ENCODE results near the gene C1orf105. TPM values are rescaled to one million over a fixed set of nuclear protein-coding genes. Genes with fewer than 3 reads are reported as not detected.

The C1orf105 gene
- polyA plus RNA-seq, 1 donor (not counting 4 experiments of a cell fraction or from before 2014, with no cell fraction given), result not detected

- Histone ChIP-seq H3K9me3 (ENCODE audit: control insufficient read depth, low read depth, low read length) (no peaks in the 10 kb centered on the region), H3K4me1 (ENCODE audit: control insufficient read depth, extremely low read depth, insufficient read depth, low read length) (peaks cover 2% of the 10 kb centered on the region), H3K79me2 (ENCODE audit: control insufficient read depth, insufficient read depth, low read length) (peaks cover 22% of the 10 kb centered on the region), H3K27ac (ENCODE audit: control insufficient read depth, insufficient read depth, low read length) (no peak overlapping the region), H3K27me3 (ENCODE audit: control insufficient read depth, extremely low read depth, insufficient read depth, low read length) (no peaks in the 10 kb centered on the region), H3K4me3 (ENCODE audit: control insufficient read depth in 2 of 3, extremely low read depth in 1 of 3, insufficient read depth in 2 of 3, low read depth in 1 of 3, low read length in 3 of 3) (no peak overlapping the region), H4K20me1 (ENCODE audit: control insufficient read depth, extremely low read depth, insufficient read depth, low read length) (no peaks in the 10 kb centered on the region), H3K9ac (ENCODE audit: control insufficient read depth, extremely low read depth, insufficient read depth, low read length) (no peak overlapping the region), H3K4me2 (ENCODE audit: control insufficient read depth, extremely low read depth, insufficient read depth, low read depth, low read length) (no peak overlapping the region), H3K36me3 (ENCODE audit: control insufficient read depth in 2 of 2, extremely low read depth in 1 of 2, insufficient read depth in 2 of 2, low read length in 2 of 2) (peaks cover 4 to 11% of the 10 kb centered on the region in 2 experiments), H3K9me1 (ENCODE audit: control insufficient read depth, extremely low read depth, insufficient read depth, low read length) (no peaks in the 10 kb centered on the region), H2AFZ (ENCODE audit: control insufficient read depth, low read length) (no peak overlapping the region)
- dilution Hi-C loops (cut with MboI; ENCODE audit: extremely low pct_ligation_motif_present, low sequenced_read_pairs), result no loop called here
- DNase-seq (ENCODE audit: low read depth, low spot score) (no peak), FAIRE-seq (no peak)
- TF ChIP-seq CTCF (optimal IDR thresholded peaks at IDR 0.05 in 1 of 3, IDR thresholded peaks at IDR 0.05 in 1 of 3, conservative IDR thresholded peaks at IDR 0.05 in 1 of 3; ENCODE audit: extremely low read depth in 1 of 3, insufficient read depth in 2 of 3, low read length in 3 of 3), result no peak
- no peak for TF ChIP-seq EZH2 (IDR thresholded peaks at IDR 0.05; ENCODE audit: low read length)
Observed at GRCh38 chr1:172442404-172442803, 21.9 kb downstream of the C1orf105 start.

- Histone ChIP-seq H3K9me1 (ENCODE audit: control insufficient read depth, extremely low read depth, insufficient read depth, low read length) (no peaks in the 10 kb centered on the region), H3K4me3 (ENCODE audit: control insufficient read depth in 2 of 3, extremely low read depth in 1 of 3, insufficient read depth in 2 of 3, low read depth in 1 of 3, low read length in 3 of 3) (peak overlapping the region; percentile 66 to 88 (median 87)), H3K9me3 (ENCODE audit: control insufficient read depth, low read depth, low read length) (no peaks in the 10 kb centered on the region), H3K4me2 (ENCODE audit: control insufficient read depth, extremely low read depth, insufficient read depth, low read depth, low read length) (peak overlapping the region; percentile 78), H3K79me2 (ENCODE audit: control insufficient read depth, insufficient read depth, low read length) (peaks cover 22% of the 10 kb centered on the region), H4K20me1 (ENCODE audit: control insufficient read depth, extremely low read depth, insufficient read depth, low read length) (no peaks in the 10 kb centered on the region), H3K27ac (ENCODE audit: control insufficient read depth, insufficient read depth, low read length) (peak overlapping the region; percentile 83), H3K4me1 (ENCODE audit: control insufficient read depth, extremely low read depth, insufficient read depth, low read length) (peaks cover 5% of the 10 kb centered on the region), H3K27me3 (ENCODE audit: control insufficient read depth, extremely low read depth, insufficient read depth, low read length) (no peaks in the 10 kb centered on the region), H2AFZ (ENCODE audit: control insufficient read depth, low read length) (no peak overlapping the region), H3K36me3 (ENCODE audit: control insufficient read depth in 2 of 2, extremely low read depth in 1 of 2, insufficient read depth in 2 of 2, low read length in 2 of 2) (peaks cover 4 to 11% of the 10 kb centered on the region in 2 experiments), H3K9ac (ENCODE audit: control insufficient read depth, extremely low read depth, insufficient read depth, low read length) (peak overlapping the region; percentile 91)
- DNase-seq (ENCODE audit: low read depth, low spot score) (no peak), FAIRE-seq (no peak)
- TF ChIP-seq EZH2 (IDR thresholded peaks at IDR 0.05; ENCODE audit: low read length) (no peak), CTCF (optimal IDR thresholded peaks at IDR 0.05 in 1 of 3, IDR thresholded peaks at IDR 0.05 in 1 of 3, conservative IDR thresholded peaks at IDR 0.05 in 1 of 3; ENCODE audit: extremely low read depth in 1 of 3, insufficient read depth in 2 of 3, low read length in 3 of 3) (no peak)
- dilution Hi-C loops (cut with MboI; ENCODE audit: extremely low pct_ligation_motif_present, low sequenced_read_pairs), result no loop called here
Observed at GRCh38 chr1:172442843-172443565, 22.5 kb downstream of the C1orf105 start.

Data from keratinocyte (primary cell).